Activated CD4-positive, alpha-beta T cell treated with anti-CD3 and anti-CD28 coated beads, Interleukin-2, amount 50 U/mL, for 4 hours (primary cell): ENCODE results near the gene TMOD2.

Experiments
- DNase-seq, 2 experiments: peaks; one replicate each; pipeline ENCODE4 v3.0.0-alpha.2; 2020

The TMOD2 gene

DNA sequence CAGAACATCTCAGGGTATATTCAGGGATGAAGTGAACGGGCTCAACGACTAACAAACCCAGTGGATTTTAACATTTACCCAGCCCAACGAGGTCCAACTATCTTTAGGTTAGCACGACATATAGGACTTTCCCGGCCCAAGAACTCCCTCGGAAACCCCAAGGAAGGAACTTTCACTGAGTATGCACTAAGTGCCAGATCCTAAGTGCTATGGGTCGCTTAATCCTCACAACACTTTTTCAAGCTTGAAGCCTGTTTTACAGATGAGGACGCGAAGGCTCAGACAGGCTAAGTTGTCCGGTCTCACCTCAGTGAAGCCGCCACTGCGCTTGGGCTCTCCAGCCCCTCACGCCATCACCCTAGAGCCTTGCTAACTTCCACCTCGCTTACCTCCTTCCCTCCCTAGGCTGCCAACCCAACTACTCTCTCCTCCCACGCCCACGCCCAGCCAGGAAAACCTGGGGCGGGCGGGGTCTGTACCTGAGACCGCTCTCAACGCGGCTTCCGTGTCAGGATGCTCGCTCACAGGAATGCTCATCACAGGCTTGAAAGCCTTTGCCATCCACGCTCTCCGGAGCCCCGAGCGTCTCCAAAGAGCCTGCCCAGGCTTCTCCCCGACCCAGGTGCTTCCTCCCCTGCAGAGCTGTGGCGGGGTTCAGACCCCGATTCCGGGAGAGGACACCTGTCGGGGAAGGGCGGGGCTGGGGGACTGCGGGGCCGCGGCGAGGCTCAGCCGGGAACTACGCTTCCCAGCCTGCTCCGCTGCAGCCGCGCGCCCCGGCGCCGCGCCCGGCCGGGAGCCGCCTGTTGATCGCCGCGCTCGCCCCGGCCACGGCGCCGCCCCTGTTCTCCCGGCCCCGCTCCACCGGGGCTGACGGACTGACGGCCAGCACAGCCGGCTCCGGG lies at the start of gene TMOD2:
TSS of gene TMOD2 (plus strand) at position 806 of the 905 bp plus-strand sequence. CDS start 14,845 bp downstream, outside the sequence.
- peak in 1 of 2 experiments; percentile 38 for DNase-seq

GRCh38 chr15:51702710-51703109 lies 48.7 kb upstream of the TMOD2 start:
- DNase-seq = no peak

GRCh38 chr15:51706291-51706690 lies 45.1 kb upstream of the TMOD2 start:
- no peak for DNase-seq

DNA sequence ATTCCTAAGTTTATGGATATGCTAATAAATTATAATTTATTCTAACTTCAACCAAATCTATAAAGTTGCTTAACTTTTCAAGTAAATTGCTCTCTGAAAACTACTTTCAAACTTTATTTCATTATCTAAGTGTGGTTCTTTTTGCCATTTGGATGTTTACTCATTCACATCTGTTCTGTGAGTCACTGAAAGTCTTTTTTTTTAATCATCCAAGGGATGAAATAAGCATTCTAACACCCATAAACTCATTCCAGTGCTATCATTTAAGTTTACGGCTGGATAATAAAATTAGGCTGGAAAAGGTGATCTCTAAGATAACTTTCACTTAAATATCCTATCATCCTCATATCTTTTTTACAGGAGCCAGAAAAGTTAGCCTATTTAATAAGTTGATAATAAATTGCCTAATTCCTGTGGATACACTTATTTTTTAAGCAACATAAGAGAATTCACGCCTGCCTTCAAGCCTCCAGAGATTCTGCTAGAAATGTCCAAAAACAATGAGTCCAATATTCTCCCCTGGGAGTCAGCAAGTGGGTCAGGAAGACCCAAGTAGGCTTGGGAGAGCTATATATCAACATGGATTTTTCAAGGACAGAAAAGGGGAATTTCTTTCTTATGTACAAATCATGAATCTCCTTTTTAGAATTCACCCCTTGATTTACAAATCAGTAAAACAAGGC lies 44.3 kb upstream of the TMOD2 start:
- DNase-seq = no peak

DNA sequence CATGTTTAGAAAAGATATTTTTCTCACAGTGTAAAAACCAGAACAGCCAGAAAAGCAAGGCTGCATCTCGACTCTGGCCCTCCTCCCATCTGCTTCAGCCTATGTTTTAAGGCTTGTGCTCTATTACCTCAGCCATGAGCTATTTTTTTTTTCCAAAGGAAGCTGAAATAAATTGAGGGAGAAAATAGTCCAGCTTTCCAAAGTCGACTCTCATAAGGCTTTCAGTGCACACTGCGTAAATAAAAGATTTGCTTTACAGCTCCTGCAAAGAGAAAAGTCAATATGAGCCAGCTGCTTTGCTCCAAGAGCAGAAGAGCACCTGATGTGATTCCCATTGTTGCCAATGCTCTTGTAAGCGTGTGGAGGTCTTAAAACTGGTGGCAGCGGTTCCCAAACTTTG lies 43.4 kb upstream of the TMOD2 start:
- DNase-seq = no peak

DNA sequence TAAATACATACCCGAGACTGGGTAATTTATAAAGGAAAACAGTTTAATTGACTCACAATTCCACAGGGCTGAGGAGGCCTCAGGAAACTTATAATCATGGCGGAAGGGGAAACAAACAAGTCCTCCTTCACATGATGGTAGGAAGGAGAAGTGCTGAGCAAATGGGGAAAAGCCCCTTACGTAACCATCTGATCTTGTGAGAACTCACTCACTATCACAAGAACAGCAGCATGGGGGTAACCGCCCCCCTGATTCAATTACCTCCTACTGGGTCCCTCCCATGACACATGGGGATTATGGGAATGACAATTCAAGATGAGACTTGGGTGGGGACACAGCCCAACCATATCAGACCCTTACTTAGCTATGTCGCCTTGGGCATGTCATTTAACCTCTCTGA lies 42.4 kb upstream of the TMOD2 start:
- DNase-seq = no peak

DNA sequence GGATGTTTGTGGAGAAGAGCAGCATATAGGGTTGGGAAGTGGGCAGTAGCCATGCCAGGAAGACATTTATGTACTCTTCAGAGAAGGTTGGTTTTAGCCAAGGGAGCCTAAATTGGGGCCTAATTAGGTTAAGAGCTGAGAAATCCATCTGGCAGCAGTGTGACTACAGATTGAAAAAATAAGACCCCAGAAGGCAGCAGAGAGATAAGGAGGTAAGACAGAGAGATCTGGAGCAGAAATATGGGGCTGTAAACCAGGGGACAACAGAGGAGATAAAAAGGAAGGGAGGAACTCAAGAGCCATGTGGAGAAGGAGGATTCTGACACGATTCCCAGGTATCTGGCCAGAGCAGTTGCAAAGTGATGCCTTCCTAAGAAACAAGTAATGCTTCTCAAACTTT lies 37.2 kb upstream of the TMOD2 start:
- no peak for DNase-seq

- DNase-seq = no peak
These were observed 36.5 kb upstream of the TMOD2 start for GRCh38 chr15:51714911-51715310.

GRCh38 chr15:51718219-51718618 lies 33.2 kb upstream of the TMOD2 start:
- no peak for DNase-seq

DNA sequence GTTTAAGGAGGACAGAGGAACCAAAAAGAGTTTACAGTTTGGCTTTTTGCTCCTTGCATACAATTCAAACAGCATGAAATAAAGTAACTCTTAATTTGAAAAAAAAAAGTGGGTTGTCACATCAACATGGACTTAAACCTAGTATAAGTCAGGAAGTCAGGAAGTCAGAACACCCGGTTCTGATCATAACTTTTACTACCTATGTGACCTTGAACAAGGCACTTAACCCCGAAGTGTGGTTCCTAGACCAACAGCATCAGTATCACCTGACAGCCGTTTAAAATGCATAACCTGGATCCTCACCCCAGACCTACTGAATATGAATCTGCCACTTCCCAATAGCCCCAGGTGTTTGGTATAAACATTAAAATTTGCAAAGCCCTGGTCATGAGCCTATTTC lies 32.7 kb upstream of the TMOD2 start:
- DNase-seq = no peak

DNA sequence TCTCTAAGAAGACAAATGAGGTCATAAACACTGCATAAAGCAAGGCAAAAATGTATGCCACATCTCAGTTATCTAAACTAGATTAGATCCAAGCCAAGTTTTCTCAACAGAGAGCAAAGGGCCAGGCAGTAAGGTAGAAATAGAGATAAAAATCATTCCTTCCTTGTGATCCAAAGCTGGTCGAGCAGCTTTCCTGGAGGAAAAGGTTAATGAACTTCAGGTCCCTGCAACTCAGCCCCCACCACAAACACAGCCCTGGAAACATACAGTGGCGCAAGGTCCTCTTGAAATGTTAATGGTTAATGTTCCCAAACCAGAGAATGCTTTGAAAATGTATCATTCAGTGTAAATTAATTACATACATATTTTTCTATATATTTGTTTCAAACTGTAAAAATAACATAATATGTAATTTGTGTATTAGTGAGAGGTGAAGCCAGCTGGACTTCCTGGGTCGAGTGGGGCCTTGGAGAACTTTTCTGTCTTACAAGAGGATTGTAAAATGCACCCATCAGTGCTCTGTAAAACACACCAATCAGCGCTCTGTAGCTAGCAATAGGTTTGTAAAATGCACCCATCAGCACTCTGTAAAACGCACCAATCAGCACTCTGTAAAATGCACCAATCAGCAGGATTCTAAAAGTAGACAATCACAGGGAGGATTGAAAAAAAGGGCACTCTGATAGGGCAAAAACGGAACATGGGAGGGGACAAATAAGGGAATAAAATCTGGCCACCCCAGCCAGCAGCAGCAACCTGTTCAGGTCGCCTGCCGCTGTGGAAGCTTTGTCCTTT lies 31.0 kb upstream of the TMOD2 start:
- DNase-seq = no peak

- no peak for DNase-seq
These were observed 30.0 kb upstream of the TMOD2 start for GRCh38 chr15:51721199-51721960.

DNA sequence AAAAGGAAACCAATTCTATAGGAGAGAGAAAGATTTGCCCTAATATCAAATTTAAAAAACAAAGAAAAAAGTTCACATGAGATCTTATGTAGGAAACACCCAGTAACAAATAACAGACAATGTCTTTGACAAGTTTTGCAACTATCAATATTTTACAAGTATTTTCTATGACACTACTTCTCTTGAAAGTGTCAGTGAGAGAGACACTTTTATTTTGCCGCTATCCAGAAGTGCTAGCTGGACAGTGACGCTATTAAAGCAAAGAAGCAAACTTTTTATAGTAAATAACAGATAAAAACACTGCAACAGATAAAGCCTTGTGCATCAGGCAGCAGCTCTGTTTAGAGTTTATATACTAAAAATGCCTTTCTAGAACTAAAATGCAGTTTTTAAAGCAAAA lies 27.2 kb upstream of the TMOD2 start:
- DNase-seq = no peak

DNA sequence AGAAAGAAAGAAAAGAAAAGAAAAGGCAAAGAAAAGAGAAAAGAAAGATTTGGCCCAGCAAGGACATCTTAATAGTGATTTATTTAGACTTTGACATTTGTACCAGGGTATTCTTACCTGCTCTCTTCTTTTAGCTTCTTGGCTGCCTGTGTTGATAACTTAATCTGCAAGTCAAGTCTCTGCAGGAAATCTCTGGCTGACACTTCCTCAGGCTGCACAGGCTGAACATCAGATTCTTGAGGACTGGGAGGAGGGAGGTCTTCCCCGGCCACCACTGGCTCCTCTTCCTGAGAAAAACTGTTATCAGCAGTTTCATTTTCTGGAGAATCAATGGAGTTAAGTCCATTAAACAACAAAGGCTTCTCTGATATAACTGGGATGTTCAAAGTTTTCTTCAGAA lies 26.7 kb upstream of the TMOD2 start:
- DNase-seq = no peak

GRCh38 chr15:51726302-51727073 lies 24.9 kb upstream of the TMOD2 start:
- DNase-seq = peak; percentile 45 to 48

DNA sequence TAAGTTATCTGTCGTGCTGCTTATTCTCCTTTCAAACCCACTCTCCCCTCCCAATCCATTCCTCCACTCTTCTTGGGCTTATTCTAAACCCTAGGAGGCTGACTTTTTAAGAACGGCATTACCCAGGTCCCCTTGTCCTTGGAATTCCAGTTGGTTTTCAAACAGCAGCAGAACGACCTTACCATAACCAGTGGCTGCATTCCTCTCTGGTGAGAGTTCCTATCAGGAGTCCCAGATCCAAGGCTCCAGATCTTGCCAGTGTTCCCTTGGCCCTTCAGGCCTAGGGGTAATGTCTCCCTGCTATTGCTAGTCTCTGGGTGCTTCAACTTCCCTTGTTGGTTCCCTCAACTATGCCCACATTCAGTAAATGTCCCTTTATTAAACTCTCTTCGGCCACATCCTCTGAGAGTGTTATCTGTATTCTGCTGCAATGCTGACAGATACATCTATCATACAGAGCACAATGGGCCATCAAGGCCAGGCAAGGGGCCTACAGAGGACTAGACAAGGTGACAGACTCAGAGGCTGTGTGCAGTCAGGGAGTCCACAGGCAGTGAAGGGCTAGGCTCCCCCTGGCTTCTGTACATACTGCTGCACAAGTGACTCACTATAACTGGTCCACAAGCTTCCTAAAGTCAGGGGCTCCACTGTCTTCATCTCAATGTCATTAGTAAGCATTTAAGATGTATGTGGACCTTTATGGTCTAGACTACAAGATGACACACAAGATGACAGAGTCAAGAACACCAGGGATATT lies 24.1 kb upstream of the TMOD2 start:
- DNase-seq = no peak

DNA sequence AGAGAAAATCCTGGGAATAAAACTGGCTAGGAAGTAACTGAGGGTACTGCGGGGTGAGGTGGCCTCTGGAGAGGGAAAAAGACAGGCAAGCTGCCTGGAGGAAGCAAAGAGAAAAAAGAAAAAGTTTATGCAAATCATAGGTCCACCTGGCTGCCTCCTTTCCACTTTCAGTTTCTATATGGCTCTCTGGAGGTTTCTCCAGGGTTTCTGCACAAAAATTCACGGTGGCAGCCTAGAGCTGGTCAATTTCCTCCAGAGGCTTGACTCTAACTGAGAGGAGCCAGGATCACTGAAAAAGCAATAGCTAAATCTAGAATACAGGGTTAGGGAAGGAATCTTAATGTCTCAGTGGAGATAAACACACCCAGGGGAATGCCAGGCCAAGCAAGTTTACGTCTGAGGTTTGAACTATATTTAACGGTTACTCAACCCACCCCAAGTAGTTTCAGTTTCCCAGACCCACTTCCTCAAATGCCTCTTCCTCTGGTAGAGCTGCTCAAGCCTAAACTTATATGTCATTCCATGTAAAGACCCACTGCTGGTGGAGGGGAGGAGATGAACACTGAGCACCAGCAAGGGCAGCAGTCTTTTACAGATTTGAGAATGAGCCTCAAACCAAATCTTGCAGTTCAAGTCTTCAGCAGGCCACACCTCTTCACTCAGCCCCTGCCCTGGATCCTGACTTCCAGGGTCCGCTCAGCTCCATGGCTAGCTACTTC lies 19.7 kb upstream of the TMOD2 start:
- DNase-seq = no peak

DNA sequence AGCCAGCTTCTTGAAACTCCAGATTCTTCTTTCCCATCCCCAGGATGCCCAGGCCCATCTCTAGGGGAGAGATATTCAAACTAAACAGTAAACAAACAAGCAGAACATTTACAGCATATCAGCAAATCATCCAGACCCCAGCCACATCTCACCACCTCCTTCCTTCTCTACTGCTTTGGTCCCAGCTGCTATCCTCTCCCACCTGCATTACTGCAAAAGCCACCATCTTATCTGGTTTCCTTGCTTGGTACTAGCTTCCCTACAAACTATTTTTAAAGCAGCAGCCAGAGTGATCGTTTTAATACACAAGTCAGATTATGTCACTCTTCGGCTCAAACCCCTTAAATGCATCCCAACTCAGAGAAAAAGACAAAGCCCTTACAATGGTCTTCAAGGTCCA lies 18.8 kb upstream of the TMOD2 start:
- no peak for DNase-seq

- DNase-seq = no peak
These were observed 16.0 kb upstream of the TMOD2 start for GRCh38 chr15:51735228-51736010.

GRCh38 chr15:51736069-51736468 lies 15.3 kb upstream of the TMOD2 start:
- DNase-seq = no peak
